Endothelial cell of umbilical vein (primary cell): ENCODE measurements around the gene CCDC187. TPM values are rescaled to one million over a fixed set of nuclear protein-coding genes. Genes with fewer than 3 reads are reported as not detected.

Experiments
- BruUV-seq: library from RNA; stranded (reverse); fragments of 400-500 nt; replicated peaks from 2 replicates; lab custom pipeline; 2021; lab: Mats Ljungman, UMichigan
- CTCF ChIA-PET: fragments of 300-600, 350-600 bp; sonication (Branson Sonifier 250); formaldehyde crosslinking; loops from one replicate; lab custom pipeline; 2021; ENCODE audit warnings: antibody characterized with exemption, inconsistent platforms; lab: Charles Lee
- POLR2A ChIA-PET: fragments of 300-600, 350-600 bp; sonication (Branson Sonifier 250); formaldehyde crosslinking; loops from one replicate; lab custom pipeline; 2021; ENCODE audit warnings: antibody characterized with exemption, inconsistent platforms; lab: Charles Lee
- DNase-seq: peaks from one replicate; pipeline ENCODE4 v3.0.0-alpha.2; 2011; ENCODE audit warnings: low read depth, low spot score
- FAIRE-seq: peaks from 2 replicates; lab custom pipeline; 2011; peaks lifted over from hg19 to GRCh38; lab: Jason Lieb, UNC
- H2AFZ ChIP-seq: 2 replicates; pipeline ENCODE4 v1.6.0; 2012; ENCODE audit warnings: low read depth, low read length, control low read depth, inconsistent platforms
- H3K27ac ChIP-seq: 2 replicates; pipeline ENCODE4 v1.5.1; 2011; ENCODE audit warnings: low read depth, mild to moderate bottlenecking, control low read depth, low read length, moderate library complexity; ENCODE audit not compliant: insufficient read depth
- H3K27me3 ChIP-seq, 2 experiments: 2 replicates each; pipeline versions ENCODE4 v1.6.0 to v1.6.1; 2011; ENCODE audit warnings: low read length in 2 of 2, mixed read lengths in 1 of 2; ENCODE audit not compliant: control insufficient read depth in 2 of 2, insufficient read depth in 2 of 2
- H3K36me3 ChIP-seq, 2 experiments: 2 replicates in 1 of 2; 3 replicates in 1 of 2; pipeline ENCODE4 v1.5.1; 2011; ENCODE audit warnings: low read length in 2 of 2, mild to moderate bottlenecking in 1 of 2, moderate library complexity in 1 of 2; ENCODE audit not compliant: control insufficient read depth in 2 of 2, insufficient read depth in 2 of 2; ENCODE audit errors: extremely low read depth in 1 of 2
- H3K4me1 ChIP-seq: 3 replicates; pipeline ENCODE4 v1.5.1; 2011; ENCODE audit warnings: mild to moderate bottlenecking, low read length; ENCODE audit not compliant: control insufficient read depth, insufficient read depth; ENCODE audit errors: extremely low read depth
- H3K4me2 ChIP-seq: 2 replicates; pipeline ENCODE4 v1.6.1; 2011; ENCODE audit warnings: low read length, control low read depth, mixed read lengths; ENCODE audit not compliant: insufficient read depth
- H3K4me3 ChIP-seq, 3 experiments: fragments of 200-600 bp in 1 of 3; sonication (generic), shearing (Covaris generic) in 1 of 3; replicated peaks in 1 of 3; 2 replicates each; pipeline ENCODE4 v1.5.1; 2011 to 2016; ENCODE audit warnings: control low read depth in 3 of 3, low read length in 3 of 3, mild to moderate bottlenecking in 2 of 3, inconsistent platforms in 1 of 3, low read depth in 1 of 3, moderate library complexity in 1 of 3; ENCODE audit not compliant: insufficient read depth in 1 of 3
- H3K79me2 ChIP-seq: 2 replicates; pipeline ENCODE4 v1.6.0; 2012; ENCODE audit warnings: low read length, inconsistent platforms; ENCODE audit not compliant: control insufficient read depth, insufficient read depth
- H3K9ac ChIP-seq: replicated peaks from 2 replicates; pipeline ENCODE3; 2011; ENCODE audit warnings: low read length, control low read depth; ENCODE audit not compliant: insufficient read depth; ENCODE audit errors: extremely low read depth
- H3K9me1 ChIP-seq: replicated peaks from 3 replicates; pipeline ENCODE4 v1.6.0; 2011; ENCODE audit warnings: mild to moderate bottlenecking, low read length; ENCODE audit not compliant: control insufficient read depth, insufficient read depth; ENCODE audit errors: extremely low read depth
- H3K9me3 ChIP-seq: replicated peaks from 2 replicates; pipeline ENCODE4 v1.5.1; 2012; ENCODE audit warnings: low read length, inconsistent platforms; ENCODE audit not compliant: control insufficient read depth, insufficient read depth
- H4K20me1 ChIP-seq: replicated peaks from 2 replicates; pipeline ENCODE3; 2011; ENCODE audit warnings: mild to moderate bottlenecking, low read length; ENCODE audit not compliant: control insufficient read depth, insufficient read depth; ENCODE audit errors: extremely low read depth
- CTCF ChIP-seq, 2 donors: IDR thresholded peaks; 1 replicate in 1 of 2; 2 replicates in 1 of 2; pipeline ENCODE4 v1.5.1; 2011; ENCODE audit warnings: low read length in 2 of 2, mild to moderate bottlenecking in 2 of 2, moderate library complexity in 2 of 2, control low read depth in 1 of 2, inconsistent platforms in 1 of 2, low read depth in 1 of 2; ENCODE audit not compliant: insufficient read depth in 1 of 2; ENCODE audit errors: extremely low read depth in 1 of 2
- EZH2 ChIP-seq: IDR thresholded peaks from 2 replicates; pipeline ENCODE4 v1.6.1; 2012; ENCODE audit warnings: borderline replicate concordance, low read depth, mild to moderate bottlenecking, moderate library complexity, low read length, inconsistent platforms; ENCODE audit not compliant: severe bottlenecking
- FOS ChIP-seq: IDR thresholded peaks from 2 replicates; pipeline ENCODE4 v1.6.1; 2011; ENCODE audit warnings: mild to moderate bottlenecking, low read length, moderate library complexity, borderline replicate concordance; ENCODE audit not compliant: insufficient read depth
- GATA2 ChIP-seq: IDR thresholded peaks from 2 replicates; pipeline ENCODE4 v1.7.0; 2011; ENCODE audit warnings: low read depth, mild to moderate bottlenecking, moderate library complexity, mixed read lengths, low read length; ENCODE audit not compliant: insufficient read length, insufficient read depth
- JUN ChIP-seq: IDR thresholded peaks from 2 replicates; pipeline ENCODE4 v1.6.1; 2011; ENCODE audit warnings: borderline replicate concordance, low read depth; ENCODE audit not compliant: insufficient read length, insufficient read depth
- MAX ChIP-seq: IDR thresholded peaks from 2 replicates; pipeline ENCODE4 v1.6.1; 2011; ENCODE audit not compliant: insufficient read depth, insufficient read length
- MYC ChIP-seq: IDR thresholded peaks from one replicate; pipeline ENCODE4 v1.6.1; 2011; ENCODE audit warnings: mild to moderate bottlenecking, low read depth, low read length
- POLR2A ChIP-seq: IDR thresholded peaks from 2 replicates; pipeline ENCODE4 v1.6.1; 2012; ENCODE audit warnings: low read depth, mild to moderate bottlenecking, control low read depth, low read length
- POLR2AphosphoS5 ChIP-seq: IDR thresholded peaks from 2 replicates; pipeline ENCODE4 v1.6.1; 2012; ENCODE audit warnings: low read depth, mild to moderate bottlenecking, control low read depth, low read length, moderate library complexity; ENCODE audit not compliant: insufficient read depth
- dilution Hi-C: fragments of 300-500 bp; cut with MboI; formaldehyde crosslinking; loops from one replicate; pipeline ENCODE4 v1.15.0; 2019; ENCODE audit warnings: low sequenced_read_pairs; ENCODE audit not compliant: extremely low pct_ligation_motif_present
- intact Hi-C: fragments of 100-400 bp; cut with micrococcal nuclease; formaldehyde crosslinking; loops from one replicate; pipeline ENCODE4 v1.10.0; 2022
- polyA plus RNA-seq, 4 experiments: library from polyadenylated mRNA; depleted of rRNA in 3 of 4; stranded (reverse) in 3 of 4; unstranded in 1 of 4; fragments of >200 nt; gene quantifications; 2 replicates each; pipeline versions ENCODE4 v1.2.1 to v1.2.3, GENCODE V29; 2011 to 2012; ENCODE audit warnings: missing spikeins in 1 of 4
- total RNA-seq: library from RNA; stranded (reverse); gene quantifications from 2 replicates; pipeline ENCODE4 v1.2.3, GENCODE V29; 2021

CCDC187 gene
- total and polyA plus RNA-seq, 2 donors (not counting 3 experiments of a cell fraction or from before 2014, with no cell fraction given) = not detected

- H3K9me1 ChIP-seq = no peaks in the 10 kb centered on the region
- DNase-seq (no peak), FAIRE-seq (no peak)
- dilution Hi-C loops = no loop called here
- no TSS peak for BruUV-seq
- H2AFZ ChIP-seq = no peak overlapping the region
- H4K20me1 ChIP-seq = no peaks in the 10 kb centered on the region
- no peaks in the 10 kb centered on the region for H3K4me1 ChIP-seq
- intact Hi-C loops = no loop called here
- no peaks in the 10 kb centered on the region for H3K27me3 ChIP-seq
- H3K9ac ChIP-seq = no peak overlapping the region
- CTCF ChIA-PET = interaction anchor here (0.7 kb wide), 1 partner anchor 138 kb away, joined by 3 read pairs; no protein-coding TSS in a partner anchor
- H3K27ac ChIP-seq = no peak overlapping the region
- no peaks in the 10 kb centered on the region for H3K9me3 ChIP-seq
- POLR2A ChIA-PET = no interaction called here
- H3K4me3 ChIP-seq = no peak overlapping the region
- H3K79me2 ChIP-seq = no peaks in the 10 kb centered on the region
- no peak for TF ChIP-seq MAX
- TF ChIP-seq MYC = no peak
- TF ChIP-seq GATA2 = no peak
- no peak for TF ChIP-seq JUN
- TF ChIP-seq EZH2 = no peak
- TF ChIP-seq CTCF (IDR thresholded peaks at IDR 0.05; ENCODE audit: extremely low read depth in 1 of 2, insufficient read depth in 1 of 2, low read depth in 1 of 2, low read length in 2 of 2) = no peak
- no peak for TF ChIP-seq POLR2A
- no peak for TF ChIP-seq FOS
- TF ChIP-seq POLR2AphosphoS5 = no peak
- H3K4me2 ChIP-seq = no peak overlapping the region
- H3K36me3 ChIP-seq = no peaks in the 10 kb centered on the region
Observed at GRCh38 chr9:136260521-136260920, 43.4 kb downstream of the CCDC187 start.
